ENCODE data around the gene CCDC167.

- TF ChIP-seq CTCF (conservative IDR thresholded peaks at IDR 0.05 in 1 of 2, IDR thresholded peaks at IDR 0.05 in 1 of 2; ENCODE audit: low read depth in 1 of 2, low read length in 2 of 2): no peak
- TF ChIP-seq EZH2 (IDR thresholded peaks at IDR 0.05; ENCODE audit: low read length, missing control alignments): no peak
Measured at GRCh38 chr6:37480118-37480736, 19.5 kb downstream of the CCDC167 start.

All from fibroblast of lung (primary cell).